Neutrophil (primary cell): ENCODE measurements around the gene NSMCE1.

ENCODE experiments used
- H3K27ac ChIP-seq: fragments of 200-600 bp; sonication (generic); 2 replicates; pipeline ENCODE4 v1.5.1; 2016; ENCODE audit warnings: mild to moderate bottlenecking, moderate library complexity
- H3K27me3 ChIP-seq: fragments of 200-600 bp; sonication (generic); 2 replicates; pipeline ENCODE4 v1.6.0; 2016; ENCODE audit warnings: mild to moderate bottlenecking
- H3K36me3 ChIP-seq: fragments of 200-600 bp; sonication (generic); 2 replicates; pipeline ENCODE4 v1.5.1; 2017
- H3K4me1 ChIP-seq, 2 experiments: fragments of 200-600 bp in 1 of 2; sonication (generic) in 1 of 2; 1 replicate in 1 of 2; 2 replicates in 1 of 2; pipeline versions ENCODE4 v1.5.1 to v1.6.1; 2013 to 2016; ENCODE audit warnings: low read depth in 1 of 2, low read length in 1 of 2, mild to moderate bottlenecking in 1 of 2, moderate library complexity in 1 of 2; ENCODE audit not compliant: control insufficient read depth in 1 of 2, insufficient read depth in 1 of 2
- H3K4me3 ChIP-seq, 2 experiments: fragments of 200-600 bp in 1 of 2; sonication (generic) in 1 of 2; 1 replicate in 1 of 2; 2 replicates in 1 of 2; pipeline ENCODE4 v1.5.1; 2013 to 2016; ENCODE audit warnings: low read depth in 1 of 2, low read length in 1 of 2, mild to moderate bottlenecking in 1 of 2, moderate library complexity in 1 of 2
- H3K9me3 ChIP-seq: fragments of 200-600 bp; sonication (generic); 2 replicates; pipeline ENCODE4 v1.5.1; 2016
- TF ChIP-seq, protein P1 (sequence below): fragments of 200-600 bp; sonication (generic); IDR thresholded peaks from 2 replicates; pipeline ENCODE4 v1.5.1; 2016; ENCODE audit warnings: antibody characterized with exemption

Gene NSMCE1

DNA sequence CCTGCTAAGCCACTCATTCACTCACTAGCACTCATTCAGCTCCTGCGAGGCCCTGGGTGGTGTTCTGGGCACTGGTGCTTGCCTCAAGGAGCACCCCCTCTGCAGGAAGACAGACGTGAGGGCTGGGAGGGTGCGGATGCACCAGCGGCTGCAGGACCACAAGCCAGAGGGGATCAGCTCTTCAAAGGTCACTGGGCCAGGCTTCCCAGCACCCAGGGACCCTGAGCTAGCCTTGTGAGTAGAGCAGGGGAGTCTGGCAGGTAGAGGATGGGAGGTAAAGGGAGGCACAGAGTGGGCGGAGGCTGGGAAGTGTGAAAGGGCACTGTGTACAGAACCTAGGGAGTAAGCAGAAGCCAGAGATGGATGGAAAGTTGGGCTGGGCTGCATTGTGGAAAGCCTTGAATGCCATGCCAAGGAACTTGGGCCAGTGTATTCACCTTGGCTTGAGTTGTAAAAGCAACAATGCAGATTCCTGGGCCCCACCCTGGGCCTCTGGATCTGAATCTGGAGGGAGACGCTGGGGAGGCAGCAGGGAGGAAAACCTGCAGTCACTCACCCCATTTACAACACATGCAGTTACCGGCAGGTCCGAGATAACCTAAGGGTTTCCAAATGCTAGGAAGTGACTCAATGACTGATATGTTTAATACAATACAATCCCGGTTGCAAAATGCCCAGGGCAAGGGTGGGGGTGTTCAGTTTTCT, 46.9 kb upstream of the NSMCE1 start:
- TF ChIP-seq, protein P1, sequence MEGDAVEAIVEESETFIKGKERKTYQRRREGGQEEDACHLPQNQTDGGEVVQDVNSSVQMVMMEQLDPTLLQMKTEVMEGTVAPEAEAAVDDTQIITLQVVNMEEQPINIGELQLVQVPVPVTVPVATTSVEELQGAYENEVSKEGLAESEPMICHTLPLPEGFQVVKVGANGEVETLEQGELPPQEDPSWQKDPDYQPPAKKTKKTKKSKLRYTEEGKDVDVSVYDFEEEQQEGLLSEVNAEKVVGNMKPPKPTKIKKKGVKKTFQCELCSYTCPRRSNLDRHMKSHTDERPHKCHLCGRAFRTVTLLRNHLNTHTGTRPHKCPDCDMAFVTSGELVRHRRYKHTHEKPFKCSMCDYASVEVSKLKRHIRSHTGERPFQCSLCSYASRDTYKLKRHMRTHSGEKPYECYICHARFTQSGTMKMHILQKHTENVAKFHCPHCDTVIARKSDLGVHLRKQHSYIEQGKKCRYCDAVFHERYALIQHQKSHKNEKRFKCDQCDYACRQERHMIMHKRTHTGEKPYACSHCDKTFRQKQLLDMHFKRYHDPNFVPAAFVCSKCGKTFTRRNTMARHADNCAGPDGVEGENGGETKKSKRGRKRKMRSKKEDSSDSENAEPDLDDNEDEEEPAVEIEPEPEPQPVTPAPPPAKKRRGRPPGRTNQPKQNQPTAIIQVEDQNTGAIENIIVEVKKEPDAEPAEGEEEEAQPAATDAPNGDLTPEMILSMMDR: peak; percentile 24
- H3K9me3 ChIP-seq: no peaks in the 10 kb centered on the region
- H3K27ac ChIP-seq: peak overlapping the region; percentile 99
- peaks cover 16% of the 10 kb centered on the region for H3K36me3 ChIP-seq
- H3K27me3 ChIP-seq: no peaks in the 10 kb centered on the region
- peaks cover 68 to 69% of the 10 kb centered on the region in 2 experiments for H3K4me1 ChIP-seq
- H3K4me3 ChIP-seq: peak overlapping the region; percentile 86 to 98

DNA sequence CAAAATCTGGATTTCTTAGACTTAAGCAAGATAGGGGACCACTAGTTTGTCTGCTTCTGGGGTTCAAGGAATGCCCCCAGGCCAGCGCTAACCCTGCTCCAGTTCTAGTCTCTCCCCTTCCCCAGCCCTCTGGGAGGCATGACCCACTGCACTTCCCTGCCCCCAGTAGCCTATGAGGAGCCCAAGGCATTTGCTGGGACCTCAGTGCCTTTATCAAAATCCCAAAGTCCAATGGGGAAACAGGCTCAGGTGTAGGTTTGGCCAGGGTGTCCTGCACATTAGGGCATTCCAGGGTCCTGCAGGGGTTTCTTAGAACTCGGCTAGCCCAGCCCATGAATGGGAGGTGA, 46.4 kb upstream of the NSMCE1 start:
- H3K36me3 ChIP-seq: peaks cover 11% of the 10 kb centered on the region
- H3K9me3 ChIP-seq: no peaks in the 10 kb centered on the region
- TF ChIP-seq, protein P1: no peak
- H3K27me3 ChIP-seq: no peaks in the 10 kb centered on the region
- peak overlapping the region; percentile 99 for H3K27ac ChIP-seq
- H3K4me3 ChIP-seq: peak overlapping the region; percentile 86 to 98
- peaks cover 62 to 64% of the 10 kb centered on the region in 2 experiments for H3K4me1 ChIP-seq

DNA sequence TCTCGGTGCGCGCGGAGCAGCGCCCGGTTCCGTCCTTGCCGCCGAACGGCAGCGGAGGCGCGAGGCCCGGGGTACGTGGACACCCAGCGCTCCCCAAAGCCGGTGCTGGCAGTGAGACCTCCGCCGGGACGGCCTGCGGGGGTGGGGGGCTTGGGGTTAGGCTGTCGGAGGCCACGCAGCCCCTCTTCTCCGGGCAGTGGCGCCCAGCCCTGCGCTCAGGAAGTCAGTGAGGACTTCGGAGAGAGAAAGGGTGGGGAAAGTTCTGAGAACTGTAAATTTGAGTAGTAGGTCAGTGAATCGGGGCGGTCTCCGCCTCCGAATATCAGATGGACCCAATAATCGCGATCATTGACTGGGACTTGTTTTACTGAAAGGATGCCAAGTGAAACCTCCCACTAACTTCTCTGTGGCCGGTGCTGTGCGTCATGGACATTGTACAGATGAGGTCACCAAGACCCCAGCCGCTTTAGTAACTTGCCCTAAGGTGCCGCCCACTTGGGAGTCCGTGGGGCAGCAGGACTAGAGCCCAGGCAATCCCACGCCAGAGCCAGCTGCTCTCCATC, 45.7 kb upstream of the NSMCE1 start:
- peaks cover 55 to 56% of the 10 kb centered on the region in 2 experiments for H3K4me1 ChIP-seq
- TF ChIP-seq, protein P1: no peak
- no peaks in the 10 kb centered on the region for H3K27me3 ChIP-seq
- H3K9me3 ChIP-seq: no peaks in the 10 kb centered on the region
- peak overlapping the region; percentile 86 to 98 for H3K4me3 ChIP-seq
- H3K27ac ChIP-seq: peak overlapping the region; percentile 99
- peaks cover 6% of the 10 kb centered on the region for H3K36me3 ChIP-seq

DNA sequence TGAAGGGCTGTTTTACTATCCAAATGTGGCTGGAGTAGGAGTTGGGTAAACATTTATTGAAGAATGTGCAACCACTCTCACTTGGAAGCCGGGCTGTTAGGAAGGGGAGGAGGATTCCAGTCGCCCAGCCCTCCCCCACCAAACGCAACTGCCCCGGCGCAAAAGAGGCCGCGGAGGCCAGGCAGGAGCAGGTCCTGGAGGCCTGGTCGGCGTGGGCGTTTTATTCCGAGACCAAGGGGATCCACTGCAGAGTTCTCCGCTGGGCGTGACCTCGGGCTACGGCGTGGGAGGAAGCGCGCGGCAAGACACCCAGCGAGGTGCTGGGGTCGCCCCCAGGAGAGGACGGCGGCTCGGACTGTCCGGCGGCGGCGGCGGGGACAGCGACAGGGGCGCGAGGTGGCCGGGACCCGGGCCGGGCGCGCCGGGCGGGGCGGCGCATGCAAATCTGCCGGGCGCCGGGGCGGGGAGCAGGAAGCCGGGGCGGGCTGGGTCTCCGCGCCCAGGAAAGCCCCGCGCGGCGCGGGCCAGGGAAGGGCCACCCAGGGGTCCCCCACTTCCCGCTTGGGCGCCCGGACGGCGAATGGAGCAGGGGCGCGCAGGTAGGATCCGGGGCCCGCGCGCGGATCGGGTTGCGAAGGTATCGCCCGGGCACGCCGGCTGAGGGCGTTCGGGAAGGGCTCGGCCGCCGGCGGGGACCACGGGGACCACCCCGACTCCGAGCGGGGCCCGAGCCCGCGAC, 45.0 kb upstream of the NSMCE1 start, which contains the start of gene IL4R:
IL4R (plus strand) TSS at position 553 of the 739 bp plus-strand sequence. CDS start 26,230 bp downstream, outside the sequence.
- Histone ChIP-seq H3K27me3 (no peaks in the 10 kb centered on the region), H3K4me3 (peak within 1 kb of the TSS; percentile 86 to 98), H3K4me1 (peaks cover 49 to 56% of the 10 kb centered on the region in 2 experiments), H3K27ac (peak within 1 kb of the TSS; percentile 99), H3K36me3 (peaks cover 6% of the 10 kb centered on the region), H3K9me3 (no peaks in the 10 kb centered on the region)
- TF ChIP-seq, protein P1: peak; percentile 29

DNA sequence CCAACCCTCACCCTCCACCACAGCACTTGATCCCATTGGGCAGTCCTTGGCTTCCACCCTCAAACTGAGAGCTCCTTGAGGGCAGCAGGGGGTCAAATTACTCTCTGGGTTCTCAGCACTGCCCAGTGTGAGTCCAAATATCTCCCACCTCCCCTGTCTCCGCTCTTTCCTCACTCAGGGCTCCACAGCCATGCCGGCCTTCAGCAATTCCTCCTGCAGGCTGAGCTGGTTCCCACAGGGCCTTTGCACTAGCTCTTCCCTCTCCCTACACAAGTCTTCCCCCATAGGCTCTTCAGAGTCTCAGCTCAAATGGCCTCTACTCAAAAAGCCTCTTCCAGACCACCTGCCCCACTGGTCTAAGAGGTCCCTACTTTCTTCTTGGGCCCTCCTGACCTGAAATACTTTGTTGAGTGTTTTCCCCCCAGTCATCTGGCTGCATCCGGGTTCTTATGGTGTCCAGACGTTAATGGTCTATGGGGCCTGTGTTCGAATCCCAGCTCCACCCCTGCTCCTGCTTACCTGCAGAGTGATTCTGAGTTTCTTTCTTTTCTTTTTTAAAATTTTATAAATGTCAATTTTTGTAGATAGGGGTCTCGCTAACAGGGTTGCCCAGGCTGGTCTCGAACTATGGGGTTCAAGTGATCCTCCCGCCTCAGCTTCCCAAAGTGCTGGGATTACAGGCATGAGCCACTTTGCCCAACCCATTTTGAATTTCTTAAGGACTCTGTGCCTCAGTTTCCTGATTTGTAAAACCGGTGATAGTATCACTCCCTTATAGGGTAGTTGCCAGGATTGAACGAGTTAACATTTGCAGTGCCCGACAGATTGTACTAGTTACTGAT, 44.2 kb upstream of the NSMCE1 start:
- TF ChIP-seq, protein P1: no peak
- peak overlapping the region; percentile 86 to 98 for H3K4me3 ChIP-seq
- peaks cover 6% of the 10 kb centered on the region for H3K36me3 ChIP-seq
- H3K27me3 ChIP-seq: no peaks in the 10 kb centered on the region
- peaks cover 41 to 49% of the 10 kb centered on the region in 2 experiments for H3K4me1 ChIP-seq
- peak overlapping the region; percentile 99 for H3K27ac ChIP-seq
- H3K9me3 ChIP-seq: no peaks in the 10 kb centered on the region
